ENCODE data around the gene C4orf17. TPM values are rescaled to one million over a fixed set of nuclear protein-coding genes. Genes with fewer than 3 reads are reported as not detected.

The C4orf17 gene
- total and polyA plus RNA-seq, 2 of the 8 experiments (the other 6 are each of a cell fraction or from before 2014, with no cell fraction given): not detected

GRCh38 chr4:99563310-99564186 lies 52.7 kb downstream of the C4orf17 start, which contains the start of gene TRMT10A:
Gene TRMT10A, minus strand, starts transcription at chr4:99564039. Its CDS starts 4,701 bp downstream, at chr4:99559338.
- H3K79me2 ChIP-seq (ENCODE audit: control insufficient read depth in 1 of 2, insufficient read depth in 2 of 2, low read length in 2 of 2): no peaks in the 10 kb centered on the region
- H3K14ac ChIP-seq (ENCODE audit: insufficient read length): no peak within 1 kb of the TSS
- peak within 1 kb of the TSS; percentile 98 for H2AFZ ChIP-seq (ENCODE audit: low read length)
- peak within 1 kb of the TSS; percentile 92; the same call in 1 of the 2 replicates for H4K8ac ChIP-seq (ENCODE audit: extremely low read depth, insufficient read depth, low read length)
- H3K23ac ChIP-seq (ENCODE audit: insufficient read length): no peak within 1 kb of the TSS
- peak within 1 kb of the TSS; percentile 96 for H2BK5ac ChIP-seq (ENCODE audit: low read depth, low read length)
- H3K4me2 ChIP-seq (ENCODE audit: insufficient read depth in 1 of 2, low read depth in 2 of 2, low read length in 2 of 2): peak within 1 kb of the TSS; percentile 72 to 77
- H3K56ac ChIP-seq (replicated peaks; ENCODE audit: insufficient read length, low read depth, low read length): peak within 1 kb of the TSS; percentile 87
- H4K5ac ChIP-seq (ENCODE audit: insufficient read length, low read depth, low read length): peak within 1 kb of the TSS; percentile 99
- POLR2A ChIA-PET (ENCODE audit: partially characterized antibody): interaction anchor here (0.6 to 2.0 kb wide), 8 partner anchors 9 to 475 kb away, joined by 3 to 8 read pairs (median 3); partner anchors contain the start of genes ADH5, DAPP1 and H2AZ1
- H3K4me3 ChIP-seq (ENCODE audit: extremely low read depth in 1 of 4, insufficient read depth in 2 of 4, low read depth in 3 of 4, low read length in 4 of 4): peak within 1 kb of the TSS; percentile 73 to 89 (median 88)
- no peaks in the 10 kb centered on the region for H3K36me3 ChIP-seq (ENCODE audit: control insufficient read depth in 2 of 4, insufficient read depth in 4 of 4, low read length in 3 of 4)
- peak within 1 kb of the TSS; percentile 98 for H4K91ac ChIP-seq (replicated peaks; ENCODE audit: insufficient read length, low read length)
- peak within 1 kb of the TSS; percentile 27 for H3K4ac ChIP-seq (replicated peaks; ENCODE audit: insufficient read length, low read depth, low read length)
- DNase-seq (ENCODE audit: low read depth in 1 of 2, low spot score in 2 of 2): peak; percentile 90 to 94
- no peaks in the 10 kb centered on the region for H3K79me1 ChIP-seq (ENCODE audit: low read depth, low read length)
- H3K9ac ChIP-seq (replicated peaks in 1 of 4; ENCODE audit: extremely low read depth in 1 of 4, low read depth in 3 of 4, low read length in 3 of 4): peak within 1 kb of the TSS; percentile 52 to 83 (median 75)
- CTCF ChIA-PET (ENCODE audit: partially characterized antibody): interaction anchor here (0.7 to 3.1 kb wide), 10 partner anchors 13 to 261 kb away, joined by 3 to 29 read pairs (median 3); partner anchors contain the start of gene DAPP1
- H4K20me1 ChIP-seq (replicated peaks in 1 of 2; ENCODE audit: control insufficient read depth in 1 of 2, insufficient read depth in 2 of 2, low read length in 2 of 2): no peaks in the 10 kb centered on the region
- 2% methylated on average over 47 of the region's 48 CpGs; no CpG with 5 or more reads in 1 of the 2 experiments for WGBS, 2 experiments (ENCODE audit: extremely low coverage in 1 of 2, insufficient coverage in 1 of 2, insufficient read length in 1 of 2, insufficient replicate concordance in 2 of 2, low coverage in 1 of 2, low lambda C conversion rate in 2 of 2, missing lambda C conversion rate in 1 of 2)
- H3K4me1 ChIP-seq (replicated peaks in 1 of 4; ENCODE audit: control insufficient read depth in 3 of 4, insufficient read depth in 4 of 4, low read length in 3 of 4): no peaks in the 10 kb centered on the region; a peak in 1 of 7 replicates
- H2BK120ac ChIP-seq (replicated peaks; ENCODE audit: low read depth, low read length): peak within 1 kb of the TSS; percentile 97
- H3K23me2 ChIP-seq (ENCODE audit: low read depth, low read length): peaks cover 5% of the 10 kb centered on the region; the same call in 1 of the 2 replicates
- no peak within 1 kb of the TSS for H2BK12ac ChIP-seq (ENCODE audit: low read depth, low read length)
- H3K27ac ChIP-seq (ENCODE audit: low read depth, low read length): peak within 1 kb of the TSS; percentile 94
- no peaks in the 10 kb centered on the region for H3K27me3 ChIP-seq (replicated peaks in 1 of 4; ENCODE audit: control insufficient read depth in 3 of 4, extremely low read depth in 1 of 4, insufficient read depth in 3 of 4, low read length in 3 of 4)
- no peak within 1 kb of the TSS for H2AK5ac ChIP-seq (ENCODE audit: low read depth, low read length)
- FAIRE-seq: peak; percentile 95
- H3K18ac ChIP-seq (ENCODE audit: extremely low read depth, low read length): peak within 1 kb of the TSS; percentile 84; the same call in 1 of the 2 replicates
- H2BK20ac ChIP-seq (ENCODE audit: low read length): no peak within 1 kb of the TSS
- peak within 1 kb of the TSS; percentile 65; the same call in 1 of the 2 replicates for H2BK15ac ChIP-seq (ENCODE audit: low read length)
- H3K9me3 ChIP-seq (ENCODE audit: insufficient read depth in 2 of 2, low read depth in 1 of 2, low read length in 1 of 2): no peaks in the 10 kb centered on the region
- TF ChIP-seq KDM4A (IDR thresholded peaks at IDR 0.05; ENCODE audit: low read depth, low read length, severe bottlenecking): peak; percentile 91
- TF ChIP-seq EZH2 (IDR thresholded peaks at IDR 0.05; ENCODE audit: low read depth, low read length, severe bottlenecking): no peak
- no peak for TF ChIP-seq RFX5 (IDR thresholded peaks at IDR 0.05; ENCODE audit: borderline replicate concordance, low read depth, low read length)
- peak; percentile 15; the same call in 1 of the 2 replicates for TF ChIP-seq ATF2 (IDR thresholded peaks at IDR 0.05; ENCODE audit: low read length)
- no peak for TF ChIP-seq BACH1 (IDR thresholded peaks at IDR 0.05; ENCODE audit: low read length)
- TF ChIP-seq CTBP2 (IDR thresholded peaks at IDR 0.05; ENCODE audit: borderline replicate concordance, insufficient read depth, insufficient read length, low read length): no peak
- no peak; the same call in 1 of the 2 replicates for TF ChIP-seq TEAD4 (IDR thresholded peaks at IDR 0.05; ENCODE audit: low read depth, low read length)

All from H1 (cell line).